Measurements from ENCODE around the gene MITF.

GRCh38 chr3:69737392-69737791, 1.9 kb upstream of the MITF start:
- no peak for TF ChIP-seq CTCF (IDR thresholded peaks at IDR 0.05)
- TF ChIP-seq POLR2A (IDR thresholded peaks at IDR 0.05) = no peak
